Calu3 (cell line): ENCODE results near the gene CD274. TPM values are rescaled to one million over a fixed set of nuclear protein-coding genes. Genes with fewer than 3 reads are reported as not detected.
"Not testable (repeated sequence)": the region's sequence is repeated elsewhere in the genome, so short reads cannot be mapped to it uniquely, and the experiment has no call there.

Experiments
- BruUV-seq: library from RNA; stranded (reverse); fragments of 400-500 nt; replicated peaks from 2 replicates; lab custom pipeline; 2021; lab: Mats Ljungman, UMichigan
- CTCF ChIA-PET: fragments of 300-600 bp; sonication (Branson Sonifier 250); formaldehyde crosslinking; loops from one replicate; lab custom pipeline; 2022; ENCODE audit warnings: antibody characterized with exemption; lab: Charles Lee
- DNase-seq: peaks from one replicate; pipeline ENCODE4 v3.0.0; 2022
- H3K27ac Mint-ChIP-seq: one replicate; pipeline ENCODE4 v1.8.0; 2022; ENCODE audit warnings: mixed read lengths; ENCODE audit not compliant: unreplicated experiment
- H3K27me3 Mint-ChIP-seq: one replicate; pipeline ENCODE4 v1.8.0; 2022; ENCODE audit warnings: mixed read lengths; ENCODE audit not compliant: unreplicated experiment
- H3K36me3 Mint-ChIP-seq: one replicate; pipeline ENCODE4 v1.8.0; 2022; ENCODE audit warnings: mild to moderate bottlenecking, moderate library complexity, mixed read lengths; ENCODE audit not compliant: insufficient read depth, unreplicated experiment
- H3K4me1 Mint-ChIP-seq: one replicate; pipeline ENCODE4 v1.8.0; 2022; ENCODE audit warnings: mild to moderate bottlenecking, low read depth, mixed read lengths; ENCODE audit not compliant: unreplicated experiment
- H3K4me3 Mint-ChIP-seq: one replicate; pipeline ENCODE4 v1.8.0; 2022; ENCODE audit warnings: mild to moderate bottlenecking, low read depth, moderate library complexity, mixed read lengths; ENCODE audit not compliant: unreplicated experiment
- H3K9me3 Mint-ChIP-seq: one replicate; pipeline ENCODE4 v1.8.0; 2022; ENCODE audit warnings: low read depth, mixed read lengths; ENCODE audit not compliant: unreplicated experiment
- CTCF ChIP-seq: fragments of 200-600 bp; IDR thresholded peaks from one replicate; pipeline ENCODE4 v1.8.0; 2022; ENCODE audit warnings: antibody characterized with exemption; ENCODE audit not compliant: unreplicated experiment
- intact Hi-C: fragments of 100-400 bp; cut with micrococcal nuclease; formaldehyde crosslinking; loops from one replicate; pipeline ENCODE4 v1.10.0; 2022; ENCODE audit not compliant: unreplicated experiment
- total RNA-seq: library from RNA; stranded (reverse); gene quantifications from 2 replicates; pipeline ENCODE4 v1.2.3, GENCODE V29; 2022

CD274 gene
- total RNA-seq, 1 experiment from 2014 or later, result 1.9 TPM

GRCh38 chr9:5429873-5430564 is 20.3 kb upstream of the CD274 start:
- intact Hi-C loops, result loop anchor here (10.0 kb wide), 1 partner anchor 165 kb away; no protein-coding TSS in a partner anchor
- DNase-seq, result no peak
- Mint-ChIP-seq H3K4me1 (no peaks in the 10 kb centered on the region), H3K36me3 (no peaks in the 10 kb centered on the region), H3K27ac (no peak overlapping the region), H3K4me3 (no peak overlapping the region), H3K27me3 (no peaks in the 10 kb centered on the region), H3K9me3 (no peaks in the 10 kb centered on the region)
- CTCF ChIA-PET, result no interaction called here
- TF ChIP-seq CTCF, result no peak
- BruUV-seq, result no TSS peak

- Mint-ChIP-seq H3K4me3 (no peak overlapping the region), H3K27me3 (no peaks in the 10 kb centered on the region), H3K36me3 (no peaks in the 10 kb centered on the region), H3K9me3 (no peaks in the 10 kb centered on the region), H3K27ac (no peak overlapping the region), H3K4me1 (no peaks in the 10 kb centered on the region)
- no peak for TF ChIP-seq CTCF
- intact Hi-C loops, result no loop called here
- CTCF ChIA-PET, result no interaction called here
- DNase-seq, result no peak
- no TSS peak for BruUV-seq
Measured at GRCh38 chr9:5430912-5431311, 19.4 kb upstream of the CD274 start.

GRCh38 chr9:5432890-5433289 is 17.5 kb upstream of the CD274 start:
- DNase-seq, CTCF ChIA-PET, H3K4me3 Mint-ChIP-seq, H3K36me3 Mint-ChIP-seq, H3K4me1 Mint-ChIP-seq, BruUV-seq, H3K9me3 Mint-ChIP-seq, intact Hi-C loops, H3K27me3 Mint-ChIP-seq, H3K27ac Mint-ChIP-seq: not testable (repeated sequence)

GRCh38 chr9:5433328-5433727 is 17.0 kb upstream of the CD274 start:
- BruUV-seq, H3K27ac Mint-ChIP-seq, CTCF ChIA-PET, H3K4me3 Mint-ChIP-seq, intact Hi-C loops, DNase-seq, H3K4me1 Mint-ChIP-seq, H3K9me3 Mint-ChIP-seq, H3K27me3 Mint-ChIP-seq: not testable (repeated sequence)
- H3K36me3 Mint-ChIP-seq, result peaks cover 12% of the 10 kb centered on the region

GRCh38 chr9:5433841-5434810 is 16.2 kb upstream of the CD274 start:
- H3K27me3 Mint-ChIP-seq, H3K9me3 Mint-ChIP-seq, CTCF ChIA-PET, DNase-seq, H3K27ac Mint-ChIP-seq, H3K4me3 Mint-ChIP-seq, BruUV-seq, intact Hi-C loops, H3K4me1 Mint-ChIP-seq: not testable (repeated sequence)
- peaks cover 12% of the 10 kb centered on the region for H3K36me3 Mint-ChIP-seq
